T-helper 2 cell (primary cell): ENCODE data around the gene MRPL49.

Experiments used
- DNase-seq, 5 experiments: peaks; one replicate each; pipeline versions ENCODE4 v3.0.0 to v3.0.0-alpha.2; 2012 to 2022

Gene MRPL49

GRCh38 chr11:65103476-65103875, 18.6 kb upstream of the MRPL49 start:
- no peak for DNase-seq

DNA sequence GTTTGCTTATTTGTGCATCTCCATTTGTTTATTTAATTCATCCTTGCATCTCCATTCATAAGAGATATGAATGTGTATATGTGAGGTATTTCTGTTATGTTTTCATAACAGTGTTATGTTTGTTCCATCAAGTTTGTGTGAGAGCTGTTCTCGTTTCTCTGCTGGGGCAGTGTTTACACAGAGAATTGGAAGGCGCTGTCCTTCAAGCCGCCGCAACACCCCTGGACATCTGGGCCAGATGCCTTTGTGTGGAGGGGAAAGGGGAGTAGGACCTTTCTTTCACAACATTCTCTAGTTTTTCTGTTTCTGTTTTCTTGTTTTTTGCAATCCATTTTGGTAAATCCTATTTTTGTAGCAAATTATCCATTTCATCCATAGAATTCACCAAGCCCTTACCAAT, 17.5 kb upstream of the MRPL49 start:
- DNase-seq, result no peak

GRCh38 chr11:65107078-65107477, 15.0 kb upstream of the MRPL49 start:
- DNase-seq, result no peak

DNA sequence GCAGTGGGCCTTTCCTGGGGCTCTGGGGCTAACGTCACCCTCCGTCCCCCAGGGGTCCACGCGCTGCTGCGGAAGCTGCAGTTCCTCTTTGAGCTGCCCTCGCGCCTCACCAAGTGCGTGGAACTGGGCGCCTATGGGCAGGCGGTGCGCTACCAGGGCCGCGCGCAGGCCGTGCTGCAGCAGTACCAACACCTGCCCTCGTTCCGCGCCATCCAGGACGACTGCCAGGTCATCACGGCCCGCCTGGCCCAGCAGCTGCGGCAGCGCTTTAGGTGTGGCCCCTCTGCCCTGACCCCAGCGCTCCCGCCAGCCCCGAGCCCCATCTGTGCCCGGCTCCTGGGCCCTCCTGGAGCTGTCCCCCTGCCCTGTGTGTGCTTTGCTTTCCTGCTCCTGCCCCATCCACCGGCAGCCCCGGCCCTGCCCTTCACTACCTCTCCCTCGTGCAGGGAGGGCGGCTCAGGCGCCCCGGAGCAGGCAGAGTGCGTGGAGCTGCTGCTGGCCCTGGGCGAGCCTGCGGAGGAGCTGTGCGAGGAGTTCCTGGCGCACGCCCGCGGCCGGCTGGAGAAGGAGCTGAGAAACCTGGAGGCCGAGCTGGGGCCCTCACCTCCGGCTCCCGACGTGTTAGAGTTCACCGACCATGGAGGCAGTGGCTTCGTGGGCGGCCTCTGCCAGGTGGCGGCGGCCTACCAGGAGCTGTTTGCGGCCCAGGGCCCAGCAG, 14.2 kb upstream of the MRPL49 start:
- DNase-seq, result no peak

- DNase-seq, result no peak
These were observed 13.5 kb upstream of the MRPL49 start for GRCh38 chr11:65108469-65109123.

DNA sequence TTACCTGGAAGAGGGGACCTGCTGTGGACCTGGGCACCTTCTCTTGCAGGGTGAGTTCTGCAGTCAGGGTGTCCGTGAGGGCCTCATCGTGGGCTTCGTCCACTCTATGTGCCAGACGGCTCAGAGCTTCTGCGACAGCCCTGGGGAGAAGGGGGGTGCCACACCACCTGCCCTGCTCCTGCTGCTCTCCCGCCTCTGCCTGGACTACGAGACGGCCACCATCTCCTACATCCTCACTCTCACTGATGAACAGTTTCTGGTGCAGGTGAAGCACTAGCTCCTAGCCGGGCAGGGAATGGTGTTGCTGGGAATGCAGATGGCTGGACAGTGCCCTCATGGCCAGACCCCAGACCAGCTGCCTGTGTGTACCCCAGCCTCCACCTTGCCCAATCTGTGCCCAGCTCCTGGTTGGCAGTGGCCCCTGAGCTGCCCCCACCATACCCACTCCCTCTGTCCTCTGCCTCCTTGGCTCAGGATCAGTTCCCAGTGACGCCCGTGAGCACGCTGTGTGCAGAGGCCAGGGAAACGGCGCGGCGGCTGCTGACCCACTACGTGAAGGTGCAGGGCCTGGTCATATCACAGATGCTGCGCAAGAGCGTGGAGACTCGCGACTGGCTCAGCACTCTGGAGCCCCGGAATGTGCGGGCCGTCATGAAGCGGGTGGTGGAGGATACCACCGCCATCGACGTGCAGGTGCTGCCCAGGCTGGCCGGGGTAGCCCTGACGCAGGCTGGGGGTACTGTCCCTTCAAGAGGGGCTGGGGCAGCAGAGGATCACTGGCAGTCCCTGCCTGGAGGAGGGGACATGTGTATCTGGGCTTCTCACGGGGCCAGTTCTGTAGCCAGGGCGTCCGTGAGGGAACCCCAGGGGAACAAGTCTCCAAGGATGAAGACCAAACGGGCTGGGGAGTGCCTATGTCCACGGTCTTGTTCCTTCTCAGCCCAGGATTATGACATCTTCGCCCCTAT, 12.6 kb upstream of the MRPL49 start:
- no peak for DNase-seq

- peak; percentile 81 to 96 (median 89) for DNase-seq
These were observed 11.7 kb upstream of the MRPL49 start for GRCh38 chr11:65110354-65110861.

DNA sequence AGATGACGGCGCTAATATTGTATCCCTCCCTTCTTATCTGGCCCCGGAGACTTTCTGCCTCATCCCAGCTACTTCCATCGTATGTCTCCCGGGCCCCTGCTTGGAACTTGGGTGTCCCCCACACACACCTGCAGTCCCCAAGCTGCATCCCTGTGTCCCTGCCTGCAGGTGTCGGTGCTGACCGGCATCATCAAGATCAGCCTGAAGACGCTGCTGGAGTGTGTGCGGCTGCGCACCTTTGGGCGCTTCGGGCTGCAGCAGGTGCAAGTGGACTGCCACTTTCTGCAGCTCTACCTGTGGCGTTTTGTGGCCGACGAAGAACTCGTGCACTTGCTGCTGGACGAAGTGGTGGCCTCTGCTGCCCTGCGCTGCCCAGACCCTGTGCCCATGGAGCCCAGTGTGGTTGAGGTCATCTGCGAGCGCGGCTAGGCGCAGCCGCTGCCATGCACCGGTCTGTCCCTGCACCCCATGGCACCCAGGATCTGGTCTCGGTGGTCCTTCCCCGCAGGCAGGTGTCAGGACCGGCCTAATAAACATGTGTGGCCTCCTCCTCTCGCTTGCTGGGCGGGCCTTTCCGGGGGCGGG, 10.9 kb upstream of the MRPL49 start:
- DNase-seq, result no peak

- peak; percentile 86 to 96 (median 91) for DNase-seq
These were observed 10.2 kb upstream of the MRPL49 start, which contains the start of gene TM7SF2 for GRCh38 chr11:65111744-65112545. TM7SF2 (plus strand) TSS chr11:65111872; CDS start chr11:65112016, 144 bp downstream.

DNA sequence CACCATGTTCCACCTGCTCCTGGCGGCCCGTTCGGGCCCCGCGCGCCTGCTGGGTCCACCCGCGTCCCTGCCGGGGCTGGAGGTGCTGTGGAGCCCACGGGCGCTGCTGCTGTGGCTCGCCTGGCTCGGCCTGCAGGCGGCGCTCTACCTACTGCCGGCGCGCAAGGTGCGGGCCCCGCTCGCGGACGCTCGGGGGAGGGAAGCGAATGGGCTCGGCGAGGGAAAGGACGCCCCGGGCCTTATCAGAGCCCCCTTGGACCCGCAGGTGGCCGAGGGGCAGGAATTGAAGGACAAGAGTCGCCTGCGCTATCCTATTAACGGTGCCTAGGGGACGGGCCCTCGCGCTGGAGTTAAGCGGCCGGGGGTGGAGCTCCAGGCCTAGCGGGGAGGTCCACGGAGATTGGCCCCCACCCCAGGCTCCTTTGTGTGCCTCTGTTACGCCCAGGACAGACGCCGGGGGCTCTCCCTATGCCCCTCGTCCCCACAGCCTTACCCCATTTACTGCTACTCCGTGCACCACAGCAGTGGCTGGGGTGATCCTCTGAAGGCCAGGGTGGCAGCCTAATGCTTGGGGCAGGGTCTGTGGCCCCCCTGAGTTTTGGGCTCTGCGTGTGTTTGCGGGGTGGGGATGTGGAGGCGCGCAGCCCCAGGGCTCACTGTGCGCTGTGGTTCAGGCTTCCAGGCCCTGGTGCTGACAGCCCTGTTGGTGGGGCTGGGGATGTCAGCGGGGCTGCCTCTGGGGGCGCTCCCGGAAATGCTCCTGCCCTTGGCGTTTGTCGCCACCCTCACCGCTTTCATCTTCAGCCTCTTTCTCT, 9.4 kb upstream of the MRPL49 start:
- DNase-seq, result peak; percentile 58 to 83 (median 65)

DNA sequence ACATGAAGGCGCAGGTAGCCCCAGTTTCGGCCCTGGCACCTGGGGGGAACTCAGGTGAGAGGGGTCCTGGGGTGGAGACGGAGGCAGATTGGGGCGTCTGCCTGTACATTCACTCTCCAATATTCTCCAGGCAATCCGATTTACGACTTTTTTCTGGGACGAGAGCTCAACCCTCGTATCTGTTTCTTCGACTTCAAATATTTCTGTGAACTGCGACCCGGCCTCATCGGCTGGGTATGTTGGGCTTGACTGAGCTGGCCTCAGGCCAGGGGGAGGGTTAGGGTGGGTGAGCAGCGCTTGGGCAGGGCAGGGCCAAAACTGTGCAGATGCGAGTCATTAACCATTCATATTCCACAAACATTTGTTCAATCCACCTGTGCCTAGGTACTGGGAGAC, 8.8 kb upstream of the MRPL49 start:
- no peak for DNase-seq

GRCh38 chr11:65113839-65114238, 8.3 kb upstream of the MRPL49 start:
- DNase-seq, result no peak

DNA sequence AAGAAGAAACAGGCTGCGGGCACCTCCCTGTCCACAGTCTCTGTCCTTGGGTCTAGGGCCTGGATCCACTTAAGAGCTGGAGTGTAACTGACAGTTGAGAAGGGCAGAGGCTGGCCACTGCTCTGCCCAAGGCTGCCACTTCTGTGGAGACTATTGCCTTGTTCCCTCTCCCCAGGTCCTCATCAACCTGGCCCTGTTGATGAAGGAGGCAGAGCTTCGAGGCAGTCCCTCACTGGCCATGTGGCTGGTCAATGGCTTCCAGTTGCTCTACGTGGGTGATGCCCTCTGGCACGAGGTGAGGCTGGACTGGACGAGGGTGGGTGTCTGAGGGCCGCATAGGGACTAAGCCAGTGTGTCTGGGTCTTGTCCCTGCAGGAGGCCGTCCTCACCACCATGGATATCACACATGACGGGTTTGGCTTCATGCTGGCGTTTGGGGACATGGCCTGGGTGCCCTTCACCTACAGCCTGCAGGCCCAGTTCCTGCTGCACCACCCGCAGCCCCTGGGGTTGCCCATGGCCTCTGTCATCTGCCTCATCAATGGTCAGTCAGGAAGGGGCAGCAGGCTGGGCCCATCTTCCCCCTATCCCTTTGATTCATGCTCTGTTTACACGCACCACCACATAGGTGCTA, 7.5 kb upstream of the MRPL49 start:
- no peak for DNase-seq

GRCh38 chr11:65115361-65116082, 6.6 kb upstream of the MRPL49 start:
- DNase-seq, result no peak

DNA sequence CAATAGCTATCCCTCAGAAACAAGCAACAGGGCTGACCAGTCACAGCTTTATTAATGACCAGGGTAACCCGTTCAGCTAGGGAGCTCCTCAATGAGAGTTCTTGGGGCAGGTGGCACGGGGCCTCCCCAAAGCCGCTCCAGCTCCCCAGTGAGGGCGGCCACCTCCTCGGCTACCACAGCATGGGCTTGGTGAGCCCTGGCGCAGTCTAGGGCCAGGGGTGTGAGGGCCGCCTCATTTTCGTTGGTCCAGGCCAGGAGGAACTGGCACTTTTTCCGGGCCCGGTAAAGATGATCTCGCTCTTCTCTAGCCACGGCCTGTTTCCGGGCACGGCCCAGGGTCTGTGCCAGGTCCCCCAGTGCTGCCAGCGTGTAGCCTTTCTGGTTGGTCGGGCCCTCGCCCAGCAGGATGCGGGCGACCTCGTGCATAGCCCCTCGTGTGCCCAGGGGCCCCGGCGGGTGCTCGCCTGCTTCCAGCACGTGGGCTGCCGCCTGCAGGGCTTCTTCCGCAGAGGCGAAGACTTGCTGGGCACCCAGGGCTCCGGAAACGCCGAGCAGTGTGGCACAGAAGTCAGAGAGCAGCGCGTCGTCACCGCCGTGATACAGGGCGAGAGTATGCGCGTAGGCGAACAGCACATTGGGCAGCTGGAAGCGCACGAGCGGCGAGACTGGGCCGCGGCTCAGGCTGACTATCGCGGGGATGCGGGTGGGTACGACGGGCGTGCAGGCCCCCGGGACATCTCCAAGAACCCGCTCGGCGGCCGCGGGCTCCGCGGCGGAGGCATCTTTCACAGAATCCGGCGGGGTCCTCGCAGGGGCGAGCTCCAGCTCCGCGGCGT, 5.5 kb upstream of the MRPL49 start:
- peak; percentile 17 to 88 (median 56) for DNase-seq

- DNase-seq, result peak; percentile 95 to 100 (median 99)
These were observed 4.7 kb upstream of the MRPL49 start, which contains the start of gene ZNHIT2 for GRCh38 chr11:65117206-65118096. ZNHIT2 (minus strand) TSS chr11:65117701; CDS start chr11:65117653, 48 bp downstream.

GRCh38 chr11:65118097-65118837, 3.9 kb upstream of the MRPL49 start:
- no peak for DNase-seq
